Superior temporal gyrus (tissue), 1 donor: ENCODE measurements around the gene CDKN3.

Source experiments
- DNase-seq: peaks from one replicate; pipeline ENCODE4 v3.0.0-alpha.2; 2016; ENCODE audit errors: extremely low spot score

Gene CDKN3, protein sequence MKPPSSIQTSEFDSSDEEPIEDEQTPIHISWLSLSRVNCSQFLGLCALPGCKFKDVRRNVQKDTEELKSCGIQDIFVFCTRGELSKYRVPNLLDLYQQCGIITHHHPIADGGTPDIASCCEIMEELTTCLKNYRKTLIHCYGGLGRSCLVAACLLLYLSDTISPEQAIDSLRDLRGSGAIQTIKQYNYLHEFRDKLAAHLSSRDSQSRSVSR

DNA sequence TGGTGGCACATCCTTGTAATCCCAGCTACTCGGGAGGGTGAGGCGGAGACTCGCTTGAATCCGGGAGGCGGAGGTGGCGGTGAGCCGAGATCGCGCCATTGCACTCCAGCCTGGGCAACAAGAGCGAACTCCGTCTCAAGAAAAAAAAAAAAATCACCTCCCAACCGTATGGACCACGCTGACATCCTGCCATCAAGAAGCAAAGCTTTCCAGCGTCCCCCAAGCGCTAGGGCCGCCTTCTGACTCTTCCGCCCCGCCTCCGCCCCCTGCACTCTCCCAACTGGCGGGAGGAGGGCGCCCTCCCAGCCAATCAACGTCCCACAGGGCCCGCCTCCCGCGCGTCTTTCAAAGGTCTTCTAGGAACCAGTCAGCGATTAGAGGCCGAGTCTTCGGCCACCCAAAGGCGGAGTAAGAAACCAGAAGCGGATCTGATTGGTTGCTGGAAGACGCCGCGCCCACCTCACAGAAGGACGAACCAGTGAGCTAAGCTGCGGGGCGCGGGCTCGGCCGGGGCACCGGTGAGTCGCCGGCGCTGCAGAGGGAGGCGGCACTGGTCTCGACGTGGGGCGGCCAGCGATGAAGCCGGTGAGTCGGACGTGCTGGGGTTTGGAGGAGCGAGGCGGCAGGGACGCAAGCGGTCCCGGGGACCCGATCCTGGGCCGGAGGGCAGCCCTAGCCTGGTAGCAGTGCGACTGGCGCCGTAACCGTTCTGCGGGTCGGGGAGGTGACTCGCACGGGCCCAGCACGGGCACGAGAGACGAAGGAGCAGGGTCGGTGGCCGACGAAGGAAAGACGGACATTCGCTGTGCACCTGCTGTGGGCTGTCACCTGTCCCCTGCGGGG, at the start of gene CDKN3:
Gene CDKN3 (plus strand): TSS at position 515 of the 843 bp plus-strand sequence. CDS start 62 bp downstream, at position 577.
- DNase-seq, result peak; percentile 99

DNA sequence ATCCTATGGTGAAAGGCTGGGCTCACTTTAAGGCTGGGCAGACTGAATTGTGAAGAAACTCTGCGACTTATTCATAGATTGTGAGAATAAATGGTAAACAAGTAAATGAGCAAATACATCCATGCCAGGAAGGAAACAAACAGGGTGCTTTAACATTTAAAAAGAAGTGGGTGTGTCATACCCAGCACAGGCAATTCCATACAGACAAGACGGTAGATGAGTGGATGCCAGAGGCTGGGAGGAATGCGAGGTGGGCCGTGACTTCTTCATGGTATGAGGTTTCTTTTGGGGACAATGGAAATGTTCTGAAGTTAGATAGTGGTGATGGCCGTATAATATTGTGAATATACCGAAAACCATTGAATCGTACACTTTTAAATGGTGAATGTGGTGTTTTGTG, 49.8 kb upstream of the CDKN3 start:
- no peak for DNase-seq

DNA sequence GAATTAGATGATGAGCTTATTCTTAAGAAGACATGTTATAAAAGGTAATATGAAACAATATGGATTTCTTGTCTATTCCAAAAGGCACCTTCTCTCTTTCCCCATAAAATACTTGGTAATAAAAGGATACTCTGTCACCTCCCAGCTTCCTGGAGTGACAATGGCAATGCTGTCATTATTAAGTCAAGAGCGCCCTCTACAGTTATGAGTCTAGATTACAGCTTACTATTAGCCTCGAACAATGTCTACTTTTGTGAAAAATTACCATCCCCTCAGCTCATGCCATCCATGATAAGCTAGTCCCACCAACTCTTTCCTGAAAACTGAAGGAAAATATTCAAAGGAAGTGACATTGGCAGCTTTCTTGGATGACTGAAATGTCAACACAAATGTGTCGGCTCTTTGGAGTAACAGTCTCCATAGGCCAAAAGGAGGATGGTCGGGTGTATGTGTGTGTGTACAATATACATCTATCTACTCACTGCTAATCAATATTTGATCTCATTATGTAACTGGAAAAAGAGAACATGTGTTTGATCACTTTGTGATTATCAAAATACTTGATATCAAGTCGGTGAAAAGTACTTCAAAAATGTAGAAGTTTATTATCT, 48.7 kb upstream of the CDKN3 start:
- peak; percentile 98 for DNase-seq

DNA sequence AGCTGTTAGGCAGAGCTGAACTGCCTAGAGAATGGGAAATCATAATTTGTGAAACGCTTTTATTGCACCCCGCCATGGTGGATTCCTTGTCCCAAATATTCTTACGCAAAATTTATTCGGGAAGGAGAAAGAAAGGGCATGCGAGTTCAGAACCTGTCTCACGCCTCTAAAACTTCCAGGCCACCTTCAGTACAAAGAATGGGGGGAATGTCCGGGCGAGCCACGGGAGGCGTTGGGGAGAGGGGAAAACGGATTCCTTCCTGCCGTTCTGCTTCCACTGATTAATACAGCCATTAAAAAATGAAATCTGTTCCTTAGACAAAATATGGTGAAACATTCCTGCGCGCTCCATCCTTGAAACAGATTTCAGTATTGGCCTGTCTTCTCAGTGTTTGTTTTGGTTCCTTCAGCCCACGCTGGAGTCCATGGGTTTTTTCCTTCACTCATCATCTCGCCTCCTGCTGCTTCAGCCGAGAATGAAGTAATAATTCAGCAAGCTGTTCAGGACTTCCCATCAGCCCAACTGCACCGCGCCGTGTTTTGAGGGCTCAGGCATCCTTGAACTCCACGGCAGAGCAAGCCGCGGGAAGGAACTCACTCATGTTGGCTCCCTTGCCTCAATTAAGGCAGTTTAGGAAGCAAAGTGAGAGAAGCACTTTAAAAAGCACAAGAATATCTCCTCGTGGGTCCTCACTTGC, 47.7 kb upstream of the CDKN3 start:
- no peak for DNase-seq

DNA sequence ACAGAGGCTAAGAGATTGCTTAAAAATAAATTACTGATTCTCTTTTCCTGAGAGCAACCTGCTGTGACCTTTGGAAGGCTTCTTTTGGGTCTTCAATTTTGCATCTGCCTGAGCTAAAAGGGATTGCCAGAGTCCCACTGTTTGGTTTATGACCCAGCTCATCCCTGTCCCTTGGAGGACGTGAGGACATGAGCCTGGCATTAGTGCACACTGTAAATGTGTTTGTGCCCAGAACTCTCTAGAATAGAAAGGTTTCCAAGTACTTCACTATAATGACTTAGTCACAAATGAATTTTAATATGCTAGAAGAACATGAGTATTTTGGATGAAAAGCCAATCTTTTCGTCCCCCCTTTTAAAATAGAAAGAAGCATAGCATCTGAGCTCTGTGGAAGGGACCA, 47.1 kb upstream of the CDKN3 start:
- no peak for DNase-seq

DNA sequence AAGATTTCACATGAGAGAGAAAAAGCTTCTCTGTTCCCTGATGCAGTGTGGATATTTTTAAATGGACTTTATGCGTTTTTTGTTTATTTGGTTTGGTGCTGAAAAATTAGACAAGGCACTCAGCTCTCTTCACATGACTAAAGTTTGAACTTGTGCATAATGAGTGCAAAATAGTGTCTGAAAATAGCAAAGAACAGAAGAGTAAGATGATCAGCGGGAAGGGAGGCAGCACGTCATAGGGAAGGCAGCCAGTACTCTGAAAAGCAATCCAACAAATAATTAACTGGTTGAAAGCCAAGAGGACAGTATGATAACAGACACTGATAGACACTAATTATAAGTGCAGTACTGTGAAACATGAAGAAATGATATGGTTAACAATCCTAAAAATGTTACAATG, 46.6 kb upstream of the CDKN3 start:
- no peak for DNase-seq

DNA sequence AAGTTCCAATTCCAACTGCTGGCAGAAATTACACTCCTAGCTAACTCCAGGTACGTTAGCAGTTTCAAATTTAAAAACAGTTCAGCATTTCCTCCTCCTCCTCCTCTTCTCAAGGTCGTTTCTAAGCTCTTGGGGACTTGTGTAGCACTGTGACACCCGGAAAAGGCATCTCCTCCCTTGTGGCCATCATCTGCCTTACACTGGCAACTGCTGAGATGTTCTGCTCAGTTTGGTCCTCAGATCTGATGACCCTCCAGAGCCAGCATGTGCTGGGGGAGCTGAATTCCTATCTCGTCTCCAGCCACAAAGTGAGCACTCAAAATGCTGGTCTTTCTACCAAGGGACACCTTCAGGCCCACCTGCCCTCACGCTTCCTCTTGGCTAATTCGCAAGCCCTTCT, 43.5 kb upstream of the CDKN3 start:
- no peak for DNase-seq

DNA sequence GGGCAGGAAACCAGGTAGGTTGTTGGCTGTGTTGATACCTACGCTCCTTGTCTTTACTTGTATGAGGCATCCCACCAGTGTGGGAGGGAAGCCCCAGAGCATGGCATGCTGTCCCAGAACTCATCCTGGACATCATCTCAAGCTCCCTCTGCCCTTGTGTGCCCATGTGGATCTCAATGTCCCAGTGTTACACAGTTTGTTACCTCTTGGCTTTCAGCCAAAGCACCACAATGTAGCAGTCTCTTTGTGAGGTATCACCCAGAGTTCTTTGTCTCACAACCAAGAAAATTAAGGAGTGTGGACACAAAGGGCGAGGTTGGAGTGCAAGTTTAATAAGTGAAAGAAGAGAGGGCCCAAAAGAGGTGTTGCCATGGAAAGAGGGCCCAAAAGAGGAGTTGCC, 43.1 kb upstream of the CDKN3 start:
- no peak for DNase-seq

DNA sequence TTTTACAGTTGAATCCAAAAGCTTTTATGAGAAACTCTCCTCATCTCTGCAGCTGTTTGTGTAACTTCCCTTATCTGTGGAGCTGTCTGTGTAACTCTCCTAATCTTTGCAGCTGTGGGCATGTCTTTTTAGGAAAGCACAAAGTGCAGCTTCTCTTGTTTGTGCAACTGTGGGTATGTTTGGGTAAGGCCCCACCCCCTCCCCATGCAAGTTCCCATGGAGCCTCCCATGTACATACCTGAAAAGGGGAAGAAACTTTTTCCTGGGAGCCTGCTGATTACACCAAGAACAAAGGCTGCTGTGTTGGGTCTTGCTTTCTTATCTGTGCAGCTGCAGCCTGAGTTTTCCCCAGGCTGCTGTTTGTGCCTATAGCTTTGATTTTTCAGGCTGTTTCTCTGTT, 42.7 kb upstream of the CDKN3 start:
- DNase-seq, result no peak

DNA sequence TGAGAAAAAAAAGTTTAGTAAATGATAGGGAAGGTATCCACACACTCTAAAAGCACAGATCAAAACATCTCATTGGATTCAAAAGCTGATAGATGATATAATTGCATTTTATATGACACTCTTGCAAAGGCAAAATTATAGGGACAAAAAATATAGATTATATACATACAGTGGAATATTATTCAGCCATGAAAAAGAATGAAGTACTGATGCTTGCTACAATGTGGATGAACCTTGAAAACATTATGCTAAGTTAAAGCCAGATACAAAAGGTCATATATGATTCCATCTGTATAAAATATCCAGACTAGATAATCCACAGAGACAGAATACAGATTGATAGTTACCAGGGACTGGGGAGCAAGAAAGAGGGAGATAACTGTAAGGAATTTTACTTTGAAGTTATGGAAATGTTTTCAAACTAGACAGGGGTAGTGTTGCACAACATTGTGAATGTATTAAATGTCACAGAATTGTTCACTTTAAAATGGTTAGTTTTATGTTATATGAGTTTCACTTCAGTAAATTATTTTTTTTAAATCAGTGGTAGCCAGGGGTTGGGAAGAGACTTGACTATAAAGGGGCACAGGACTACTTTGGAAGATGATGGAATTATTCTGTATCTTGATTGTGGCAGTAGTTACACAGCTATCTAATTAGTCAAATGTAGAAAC, 41.7 kb upstream of the CDKN3 start:
- DNase-seq, result no peak

DNA sequence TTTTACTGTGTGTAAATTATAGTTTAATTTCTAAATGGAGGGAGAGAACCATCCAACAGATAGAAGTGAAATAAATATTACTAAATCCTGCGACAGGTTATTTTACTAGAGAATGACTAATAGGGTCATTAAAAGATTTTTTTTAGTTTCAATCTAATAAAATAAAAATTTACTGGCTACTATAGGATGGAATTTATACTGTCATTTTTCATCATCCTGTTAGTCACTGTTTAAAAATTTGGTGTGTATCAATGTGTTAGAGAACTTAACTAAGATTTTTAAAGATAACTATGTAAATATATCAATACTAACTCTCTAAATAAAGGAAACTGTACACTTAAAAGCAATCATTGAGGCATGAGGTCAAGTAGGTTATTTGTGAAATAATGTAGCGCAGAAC, 41.1 kb upstream of the CDKN3 start:
- no peak for DNase-seq

DNA sequence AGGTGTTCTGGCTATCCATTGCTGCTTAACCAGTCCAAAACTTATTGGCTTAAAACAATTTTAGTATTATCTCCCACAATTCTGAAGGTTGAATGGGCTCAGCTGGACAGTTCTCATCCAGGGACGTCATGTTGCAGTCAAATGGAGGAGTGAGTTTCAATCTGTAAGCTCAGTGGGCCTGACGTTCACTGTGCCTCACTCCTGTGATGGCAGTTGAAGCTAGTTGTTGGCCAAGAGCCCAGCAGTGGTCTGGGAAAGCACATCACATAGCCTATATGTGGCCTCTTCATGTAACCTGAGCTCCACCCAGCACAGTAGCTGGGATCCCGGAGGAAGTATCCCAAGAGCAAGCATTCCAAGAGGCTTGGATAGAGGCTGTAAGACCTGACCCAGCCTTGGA, 40.6 kb upstream of the CDKN3 start:
- DNase-seq, result no peak

DNA sequence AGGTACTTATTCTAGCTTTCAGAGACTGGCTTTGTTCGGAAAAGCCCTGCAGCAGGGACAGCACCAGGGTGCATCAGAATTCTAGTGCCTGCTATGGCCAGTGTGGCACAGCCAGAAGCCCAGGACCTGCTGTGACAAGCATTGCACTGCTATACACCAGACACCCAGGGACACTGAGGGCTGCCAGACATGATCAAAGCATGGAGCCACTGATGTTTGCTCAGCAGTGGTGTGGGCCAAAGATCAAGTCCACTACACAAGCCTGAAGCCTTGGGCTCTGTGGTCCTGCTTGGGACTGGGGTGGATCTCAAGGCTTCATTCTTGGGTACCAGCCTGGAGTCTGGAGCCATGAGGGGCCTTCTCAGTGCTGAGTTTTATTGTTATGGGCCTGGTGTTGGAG, 36.1 kb upstream of the CDKN3 start:
- no peak for DNase-seq

DNA sequence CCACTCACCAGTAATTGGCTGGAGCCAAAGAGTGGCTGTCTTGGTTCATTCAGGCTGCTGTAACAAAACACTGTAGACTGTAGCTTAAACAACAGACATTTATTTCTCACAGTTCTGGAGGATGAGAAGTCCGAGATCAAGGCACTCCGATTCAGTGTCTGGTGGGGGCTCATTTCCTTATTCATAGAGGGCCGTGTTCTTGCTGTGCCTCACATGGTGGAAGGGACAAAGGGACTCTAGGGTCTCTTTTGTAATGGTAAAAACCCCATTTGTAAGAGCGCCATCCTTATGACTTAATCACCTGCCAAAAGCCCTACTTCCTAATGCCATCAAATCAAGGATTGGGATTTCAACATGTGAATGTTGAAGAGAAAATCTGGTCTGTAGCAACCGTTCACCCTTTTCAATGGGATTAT, 34.7 kb upstream of the CDKN3 start:
- DNase-seq, result no peak

DNA sequence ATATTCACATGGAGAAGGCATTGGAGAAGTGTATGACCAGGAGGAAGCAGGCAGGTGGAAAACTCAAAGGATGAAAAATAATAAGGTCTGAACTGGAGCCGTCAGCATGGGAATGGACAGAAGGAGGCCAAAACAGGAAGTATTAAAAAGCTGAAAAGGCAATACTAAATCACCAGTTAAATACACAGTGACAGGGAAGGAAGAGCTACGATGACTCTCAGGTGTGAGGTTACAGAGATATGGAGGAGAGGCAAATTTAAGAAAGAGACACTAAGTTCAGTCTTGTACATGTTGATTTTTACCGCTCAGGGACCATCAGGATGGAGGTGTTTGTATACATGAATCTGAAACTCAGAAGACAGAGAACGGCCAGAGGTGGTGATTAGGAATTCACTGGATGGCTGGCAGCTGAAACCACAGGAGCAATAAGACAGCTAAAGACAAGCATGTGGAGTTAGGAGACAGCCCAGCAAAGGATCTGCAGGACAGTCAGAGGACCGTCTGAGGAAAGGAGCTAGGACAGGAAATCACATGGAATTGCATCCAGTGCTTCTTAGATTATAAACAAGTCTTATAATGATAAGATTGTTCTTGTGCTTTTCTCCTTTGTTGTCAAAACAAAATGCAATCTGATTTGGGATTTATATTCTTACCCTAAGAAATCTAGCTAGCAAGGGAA, 33.9 kb upstream of the CDKN3 start:
- DNase-seq, result no peak

DNA sequence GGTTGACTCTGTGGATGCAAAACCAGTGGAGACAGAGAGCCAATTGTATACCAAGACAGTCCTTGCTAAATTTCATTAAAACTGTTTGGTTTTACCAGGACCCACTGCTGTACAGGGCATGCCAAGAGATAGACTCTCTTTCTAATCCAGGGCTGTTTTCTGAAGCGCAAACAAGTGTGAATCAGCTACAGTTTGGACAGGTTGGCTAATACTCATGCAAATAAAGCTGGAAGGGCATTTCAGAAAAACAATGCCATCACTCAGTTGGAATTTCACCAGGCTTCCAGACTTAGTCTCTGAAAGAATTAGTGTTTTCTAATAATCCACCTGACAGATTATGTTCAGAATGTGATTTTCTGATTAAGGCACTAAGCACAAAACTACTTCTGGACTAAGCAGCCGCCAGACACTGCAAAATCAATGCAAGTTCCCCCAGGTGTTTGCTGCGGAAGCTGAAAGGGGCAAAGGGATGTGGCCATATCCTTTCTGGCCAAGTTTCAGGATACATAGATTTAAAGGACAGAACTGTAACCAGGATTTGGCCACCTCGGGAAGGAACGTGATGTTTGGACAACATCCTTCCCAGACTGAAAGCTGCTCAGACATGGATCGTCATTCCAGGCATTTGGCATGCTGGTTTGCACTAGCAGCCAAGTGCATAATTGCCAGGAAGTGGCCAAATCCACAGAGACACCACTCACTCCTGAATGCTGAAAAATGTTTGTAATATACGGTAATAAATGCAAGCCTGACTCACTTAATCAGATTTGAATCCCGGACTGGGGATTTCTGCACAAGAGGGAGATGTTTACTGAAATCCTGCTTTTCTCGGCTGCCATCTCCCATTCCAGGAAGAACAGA, 32.0 kb upstream of the CDKN3 start:
- no peak for DNase-seq

DNA sequence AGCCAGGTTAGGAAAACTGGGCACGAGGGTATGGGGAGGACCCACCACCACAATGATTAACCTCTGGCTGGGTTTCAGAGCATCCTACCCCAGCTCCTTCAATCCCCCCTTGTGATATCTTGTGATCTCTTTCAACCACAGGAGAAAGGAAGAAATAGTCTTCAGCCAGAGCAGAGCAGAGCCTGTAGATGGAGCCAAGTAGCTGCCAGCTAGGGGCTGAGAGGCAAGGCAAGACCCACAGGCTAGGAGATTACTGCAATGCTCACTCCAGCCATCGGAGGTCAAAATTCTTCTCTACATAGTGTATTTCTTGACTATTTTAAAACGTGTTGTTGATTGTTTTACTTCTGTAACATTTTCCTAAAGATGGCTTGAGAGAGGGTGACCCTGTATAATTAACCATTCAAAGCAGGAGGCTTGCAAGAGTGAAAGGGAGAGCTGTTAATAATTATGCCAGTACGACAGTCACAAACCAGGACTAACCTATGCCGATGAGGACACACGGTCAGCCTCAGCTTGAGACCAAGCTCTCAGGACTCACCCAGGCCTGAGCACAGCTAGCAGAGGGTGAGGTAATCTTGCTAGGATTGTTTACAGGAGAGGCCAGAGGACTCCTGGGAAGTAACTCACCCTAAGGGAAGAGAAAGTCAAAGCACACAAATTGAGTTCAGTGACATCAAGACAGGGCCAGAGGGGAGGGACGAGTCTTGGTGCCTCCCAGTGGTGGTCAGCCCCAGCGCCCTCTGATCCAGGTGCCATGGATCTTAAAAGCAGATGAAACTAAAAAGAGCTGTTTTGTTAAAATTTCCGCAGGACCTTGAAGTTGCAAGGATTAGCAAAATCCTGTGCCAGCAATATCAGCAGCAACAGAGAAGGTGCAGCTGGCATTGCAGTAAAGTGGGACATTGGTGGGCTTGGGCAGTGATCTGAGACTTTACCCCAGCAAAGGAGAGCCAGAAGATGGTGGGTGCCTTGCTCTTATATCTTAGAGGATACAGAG, 29.8 kb upstream of the CDKN3 start:
- DNase-seq, result peak; percentile 72

DNA sequence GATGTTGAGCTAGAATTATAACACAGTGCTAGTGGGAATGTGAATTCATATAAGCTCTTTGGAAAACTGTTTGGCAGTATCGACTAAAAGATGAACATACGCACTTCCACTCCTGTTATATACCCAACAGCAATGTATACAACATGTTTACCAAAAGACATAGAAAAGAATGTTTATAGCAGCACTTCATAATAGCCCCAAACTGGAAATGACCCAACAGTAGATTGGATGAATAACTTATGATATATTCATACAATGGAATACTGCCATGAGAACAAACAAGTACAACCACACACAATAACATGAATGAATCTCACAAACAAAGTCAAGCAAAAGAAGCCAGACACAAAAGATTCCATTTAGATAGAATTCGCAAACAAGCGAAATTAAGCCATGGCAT, 28.5 kb upstream of the CDKN3 start:
- no peak for DNase-seq

DNA sequence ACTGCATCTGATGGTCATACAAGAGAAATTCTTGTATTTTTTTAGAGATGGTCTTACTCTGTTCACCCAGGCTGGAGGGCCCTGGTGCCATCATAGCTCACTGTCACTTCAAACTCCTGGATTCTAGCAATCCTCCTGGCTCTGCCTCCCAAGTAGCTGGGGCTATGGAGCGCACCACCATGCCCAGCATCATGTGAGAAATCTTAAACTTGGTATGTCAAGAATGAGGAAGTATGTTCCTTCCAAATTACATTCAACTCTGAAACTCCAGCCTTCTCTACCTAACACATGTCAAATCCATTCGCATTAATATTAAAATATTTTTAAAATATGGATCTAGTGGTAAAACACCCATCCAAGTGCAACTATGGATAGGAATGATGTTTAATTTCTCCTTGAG, 27.5 kb upstream of the CDKN3 start:
- DNase-seq, result no peak
